Measurements from ENCODE around the gene ACBD6.
A peak's percentile ranks its signal among the peaks of the same experiment; 100 is the strongest.

ACBD6 gene

GRCh38 chr1:180253585-180254495 lies 248.5 kb downstream of the ACBD6 start:
- no peak for DNase-seq

GRCh38 chr1:180252638-180253536 lies 249.5 kb downstream of the ACBD6 start:
- peak; percentile 35 for DNase-seq

GRCh38 chr1:180251526-180252305 lies 250.7 kb downstream of the ACBD6 start:
- no peak for DNase-seq

- no peak for DNase-seq
These were observed 251.4 kb downstream of the ACBD6 start for GRCh38 chr1:180250883-180251509.

GRCh38 chr1:180250499-180250770 lies 251.9 kb downstream of the ACBD6 start:
- no peak for DNase-seq

GRCh38 chr1:180249725-180250498 lies 252.5 kb downstream of the ACBD6 start:
- no peak for DNase-seq

- no peak for DNase-seq
These were observed 253.4 kb downstream of the ACBD6 start for GRCh38 chr1:180248731-180249681.

- DNase-seq = no peak
These were observed 254.2 kb downstream of the ACBD6 start for GRCh38 chr1:180248176-180248575.

GRCh38 chr1:180247580-180247979 lies 254.8 kb downstream of the ACBD6 start:
- no peak for DNase-seq

GRCh38 chr1:180247061-180247460 lies 255.3 kb downstream of the ACBD6 start:
- DNase-seq = no peak

- no peak for DNase-seq
These were observed 255.8 kb downstream of the ACBD6 start for GRCh38 chr1:180246579-180246978.

GRCh38 chr1:180244840-180245239 lies 257.5 kb downstream of the ACBD6 start:
- DNase-seq = no peak

GRCh38 chr1:180243517-180244221 lies 258.7 kb downstream of the ACBD6 start:
- no peak for DNase-seq

GRCh38 chr1:180241716-180242544 lies 260.4 kb downstream of the ACBD6 start:
- no peak for DNase-seq

GRCh38 chr1:180239145-180240096 lies 263.0 kb downstream of the ACBD6 start:
- peak; percentile 9 for DNase-seq

GRCh38 chr1:180238675-180239074 lies 263.7 kb downstream of the ACBD6 start:
- DNase-seq = no peak

All from NCI-H146 (cell line).